Measurements from ENCODE around the gene GOLGA7B. TPM values are rescaled to one million over a fixed set of nuclear protein-coding genes. Genes with fewer than 3 reads are reported as not detected.

GOLGA7B gene
- total and polyA plus RNA-seq, 2 of the 4 experiments (the other 2 are of a cell fraction): not detected

GRCh38 chr10:97810446-97810845, 39.2 kb upstream of the GOLGA7B start:
- no peak for TF ChIP-seq USF2 (IDR thresholded peaks at IDR 0.05; ENCODE audit: low read depth, low read length)
- ATAC-seq (ENCODE audit: low read depth) (no peak), DNase-seq (peak; percentile 12)
- H3K4me2 ChIP-seq (ENCODE audit: low read depth, low read length): no peak overlapping the region
- H3K9me1 ChIP-seq (ENCODE audit: insufficient read depth, low read length): no peaks in the 10 kb centered on the region
- H4K20me1 ChIP-seq (ENCODE audit: insufficient read depth, low read length): no peaks in the 10 kb centered on the region
- no peak overlapping the region for H2BK5ac ChIP-seq (ENCODE audit: low read depth, low read length, poor library complexity, severe bottlenecking)
- no TSS peak for BruUV-seq (replicated peaks)
- H4K91ac ChIP-seq (ENCODE audit: insufficient read depth, low read depth, low read length): no peak overlapping the region
- no peak overlapping the region for H4K5ac ChIP-seq (ENCODE audit: low read depth, low read length)
- H2BK15ac ChIP-seq (ENCODE audit: low read depth, low read length): no peak overlapping the region
- H4K8ac ChIP-seq (ENCODE audit: low read depth in 2 of 2, low read length in 2 of 2): no peak overlapping the region
- in situ Hi-C loops (cut with MboI; ENCODE audit: low sequenced_read_pairs): no loop called here
- no peaks in the 10 kb centered on the region for H3K79me1 ChIP-seq (ENCODE audit: low read depth in 1 of 2, low read length in 2 of 2)
- no peak overlapping the region for H2AK9ac ChIP-seq (replicated peaks; ENCODE audit: low read depth, low read length, poor library complexity)
- H3K4ac ChIP-seq (ENCODE audit: low read depth, low read length): no peak overlapping the region
- CTCF ChIA-PET: no interaction called here
- H3K9ac ChIP-seq (ENCODE audit: low read depth, low read length): no peak overlapping the region
- peaks cover 37% of the 10 kb centered on the region for H3K27me3 ChIP-seq (ENCODE audit: control insufficient read depth, insufficient read depth, low read length)
- no peak overlapping the region for H3K23ac ChIP-seq (ENCODE audit: low read depth, low read length)
- intact Hi-C loops (cut with micrococcal nuclease): no loop called here
- H3K56ac ChIP-seq (ENCODE audit: extremely low read depth, insufficient read depth, low read length): no peak overlapping the region
- no peak overlapping the region for H2AFZ ChIP-seq (replicated peaks; ENCODE audit: low read length, poor library complexity)
- no peak overlapping the region for H2AK5ac ChIP-seq (ENCODE audit: low read depth, low read length)
- dilution Hi-C loops (cut with HindIII; ENCODE audit: low sequenced_read_pairs, unreplicated experiment): no loop called here
- no peak overlapping the region for H2BK120ac ChIP-seq (ENCODE audit: low read depth, low read length)
- WGBS, 2 experiments (ENCODE audit: extremely low coverage in 2 of 2, insufficient read length in 1 of 2): 80% methylated on average over 2 of the region's 7 CpGs; no CpG with 5 or more reads in 1 of the 2 experiments
- no peaks in the 10 kb centered on the region for H3K36me3 ChIP-seq (ENCODE audit: control insufficient read depth, insufficient read depth, low read length)
- H3K9me3 ChIP-seq (ENCODE audit: control insufficient read depth, insufficient read depth, low read length): no peaks in the 10 kb centered on the region
- H3K27ac ChIP-seq (ENCODE audit: insufficient read depth, low read length): no peak overlapping the region
- no peak overlapping the region for H3K18ac ChIP-seq (ENCODE audit: low read depth, low read length)
- no peak overlapping the region for H3K14ac ChIP-seq (replicated peaks; ENCODE audit: low read depth, low read length)
- POLR2A ChIA-PET (ENCODE audit: unreplicated experiment): no interaction called here
- no peak overlapping the region for H2BK20ac ChIP-seq (ENCODE audit: low read depth, low read length)
- H3K4me3 ChIP-seq (ENCODE audit: insufficient read depth, low read depth, low read length): no peak overlapping the region
- H3K4me1 ChIP-seq (ENCODE audit: control insufficient read depth, insufficient read depth, low read length): no peaks in the 10 kb centered on the region; the same call in 1 of the 2 replicates
